Body of pancreas (tissue), 4 donors: ENCODE measurements around the gene RBSN. TPM values are rescaled to one million over a fixed set of nuclear protein-coding genes. Genes with fewer than 3 reads are reported as not detected.

ENCODE experiments used
- ATAC-seq: fragments of 150-250 bp; one replicate; pipeline ENCODE4 v1.9.1; 2016
- DNase-seq, 4 donors: peaks; one replicate each; pipeline ENCODE4 v3.0.0-alpha.2; 2019
- H3K27ac ChIP-seq, 4 donors: fragments of 200-600 bp; sonication (generic); 1 replicate in 3 of 4; 2 replicates in 1 of 4; pipeline versions ENCODE4 v1.5.1 to v1.6.1; 2016 to 2019; ENCODE audit warnings: mild to moderate bottlenecking in 1 of 4, mixed read lengths in 1 of 4, moderate library complexity in 1 of 4
- H3K27me3 ChIP-seq, 2 donors: fragments of 200-600 bp; sonication (generic); one replicate each; pipeline ENCODE4 v1.6.0; 2016; ENCODE audit warnings: mild to moderate bottlenecking in 1 of 2
- H3K36me3 ChIP-seq, 2 donors: fragments of 200-600 bp; sonication (generic); replicated peaks in 1 of 2; 2 replicates each; pipeline ENCODE4 v1.5.1; 2016; ENCODE audit warnings: low read depth in 2 of 2; ENCODE audit not compliant: insufficient read depth in 1 of 2
- H3K4me1 ChIP-seq: fragments of 200-600 bp; sonication (generic); one replicate; pipeline ENCODE4 v1.6.0; 2016
- H3K4me3 ChIP-seq, 2 donors: fragments of 200-600 bp; sonication (generic); 1 replicate in 1 of 2; 2 replicates in 1 of 2; pipeline ENCODE4 v1.5.1; 2016 to 2019
- H3K9me3 ChIP-seq, 3 donors: fragments of 200-600 bp; sonication (generic); 1 replicate in 2 of 3; 2 replicates in 1 of 3; pipeline ENCODE4 v1.5.1; 2016
- CTCF ChIP-seq, 7 experiments: fragments of 450-650 bp in 4 of 7; fragments of 200-600 bp in 3 of 7; sonication (generic) in 3 of 7; IDR thresholded peaks; one replicate each; pipeline ENCODE4 v1.5.1; 2016 to 2019; ENCODE audit warnings: antibody characterized with exemption in 7 of 7
- POLR2A ChIP-seq, 3 donors: fragments of 450-650 bp; IDR thresholded peaks; one replicate each; pipeline ENCODE4 v1.6.1; 2016; ENCODE audit warnings: antibody characterized with exemption in 3 of 3, mild to moderate bottlenecking in 2 of 3
- WGBS, 2 donors: methylation state at CpG; one replicate each; pipeline ENCODE4 v1.1.5; 2017; 5-methylcytosine and 5-hydroxymethylcytosine counted together
- intact Hi-C: fragments of 100-400 bp; cut with DNase I; formaldehyde crosslinking; loops from one replicate; pipeline ENCODE4 v1.15.1; 2023
- total RNA-seq, 2 donors: library from RNA; depleted of rRNA; stranded (reverse); fragments of >200 nt; gene quantifications; one replicate each; pipeline ENCODE4 v1.1.0, GENCODE V29; 2016

RBSN gene
- total RNA-seq, 2 donors from 2014 or later, result 9.1 to 9.2 TPM

DNA sequence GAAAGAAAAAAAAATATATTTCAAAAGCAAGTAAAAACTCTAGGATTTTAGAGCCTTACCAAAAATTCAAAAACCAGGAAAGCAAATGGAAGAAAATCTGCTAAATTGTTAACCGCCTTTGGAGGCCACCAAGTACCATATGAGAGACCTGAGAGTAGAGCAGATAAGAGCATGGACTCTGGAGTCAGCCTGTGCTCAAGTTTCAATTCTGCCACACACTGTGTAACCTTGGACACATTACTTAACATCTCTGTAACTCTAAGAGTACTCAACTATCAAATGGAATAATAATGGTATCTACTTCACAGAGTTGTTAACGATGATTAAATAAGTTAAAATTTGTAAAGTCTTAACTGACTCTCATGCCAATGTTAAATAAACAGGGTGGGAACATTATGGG, 12.7 kb downstream of the RBSN start:
- Histone ChIP-seq H3K9me3 (no peaks in the 10 kb centered on the region), H3K27ac (no peak overlapping the region), H3K27me3 (no peaks in the 10 kb centered on the region), H3K4me3 (no peak overlapping the region), H3K36me3 (peaks cover 0 to 36% of the 10 kb centered on the region in 2 donors), H3K4me1 (no peaks in the 10 kb centered on the region)
- WGBS, 2 donors, result 95 to 97% methylated on average over 2 of the region's 2 CpGs
- TF ChIP-seq POLR2A (IDR thresholded peaks at IDR 0.05), result no peak
- no peak for TF ChIP-seq CTCF (IDR thresholded peaks at IDR 0.05)
- intact Hi-C loops, result no loop called here
- DNase-seq (no peak), ATAC-seq (no peak)

DNA sequence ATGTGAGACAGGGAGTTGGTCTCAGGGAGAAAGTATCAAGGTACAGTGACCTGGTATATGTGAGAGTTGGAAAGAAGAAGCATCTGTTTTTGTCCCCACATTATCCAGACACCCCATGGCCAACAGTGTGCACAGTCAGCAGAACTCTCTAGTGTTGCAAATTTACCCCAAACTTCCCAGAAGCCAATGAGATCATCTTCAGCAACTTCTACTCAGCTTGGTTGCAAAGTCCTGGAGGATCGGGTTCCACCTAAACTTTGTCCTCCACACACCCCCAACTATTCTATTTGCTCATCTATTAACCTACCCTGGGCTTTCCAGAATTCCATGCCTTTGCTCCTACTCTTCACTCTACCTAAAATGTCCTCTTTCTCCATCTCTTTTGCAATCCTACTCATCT, 15.7 kb downstream of the RBSN start:
- Histone ChIP-seq H3K27ac (no peak overlapping the region), H3K9me3 (no peaks in the 10 kb centered on the region), H3K36me3 (peaks cover 0 to 43% of the 10 kb centered on the region in 2 donors), H3K4me1 (no peaks in the 10 kb centered on the region), H3K27me3 (no peaks in the 10 kb centered on the region), H3K4me3 (no peak overlapping the region)
- WGBS, 2 donors, result 83 to 85% methylated on average over 1 of the region's 1 CpG
- no peak for ATAC-seq
- intact Hi-C loops, result no loop called here
- TF ChIP-seq POLR2A (IDR thresholded peaks at IDR 0.05), result no peak
- TF ChIP-seq CTCF (IDR thresholded peaks at IDR 0.05), result no peak
- DNase-seq, result no peak

- DNase-seq, result no peak
- Histone ChIP-seq H3K4me1 (no peaks in the 10 kb centered on the region), H3K36me3 (peaks cover 0 to 46% of the 10 kb centered on the region in 2 donors), H3K9me3 (no peaks in the 10 kb centered on the region), H3K27me3 (no peaks in the 10 kb centered on the region), H3K27ac (no peak overlapping the region), H3K4me3 (no peak overlapping the region)
- 88 to 94% methylated on average over 11 to 13 of the region's 13 CpGs for WGBS, 2 donors
- ATAC-seq, result no peak
- TF ChIP-seq CTCF (IDR thresholded peaks at IDR 0.05) (no peak), POLR2A (IDR thresholded peaks at IDR 0.05) (no peak)
- intact Hi-C loops, result no loop called here
These were observed 16.8 kb downstream of the RBSN start for GRCh38 chr3:15081960-15082664.

DNA sequence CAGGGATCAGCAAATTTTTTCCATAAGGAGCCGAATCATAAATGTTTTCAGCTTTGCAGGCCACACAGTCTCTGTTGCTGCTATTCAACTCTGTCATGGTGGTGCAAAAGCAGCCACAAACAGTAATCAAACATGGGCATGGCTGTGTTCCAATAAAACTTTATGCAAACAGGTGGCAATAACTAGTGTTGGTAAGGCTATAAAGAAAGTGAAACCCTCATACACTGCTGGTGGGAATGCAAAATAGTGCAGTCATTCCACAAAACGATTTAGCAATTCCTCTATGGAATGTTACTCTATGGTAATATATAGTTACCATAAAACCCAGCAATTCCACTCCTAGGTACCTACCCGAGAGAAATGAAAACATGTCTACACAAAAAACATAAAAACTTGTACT, 19.9 kb downstream of the RBSN start:
- intact Hi-C loops, result no loop called here
- ATAC-seq, result no peak
- no peaks in the 10 kb centered on the region for H3K4me1 ChIP-seq
- H3K4me3 ChIP-seq, result no peak overlapping the region
- no peak for DNase-seq
- TF ChIP-seq CTCF (IDR thresholded peaks at IDR 0.05) (no peak), POLR2A (IDR thresholded peaks at IDR 0.05) (no peak)
- 81 to 85% methylated on average over 3 of the region's 3 CpGs for WGBS, 2 donors
- no peak overlapping the region for H3K27ac ChIP-seq
- peaks cover 0 to 55% of the 10 kb centered on the region in 2 donors for H3K36me3 ChIP-seq
- H3K9me3 ChIP-seq, result no peaks in the 10 kb centered on the region
- H3K27me3 ChIP-seq, result no peaks in the 10 kb centered on the region

- no peak for DNase-seq
- Histone ChIP-seq H3K4me1 (no peaks in the 10 kb centered on the region), H3K36me3 (peaks cover 0 to 39% of the 10 kb centered on the region in 2 donors), H3K4me3 (no peak overlapping the region), H3K9me3 (no peaks in the 10 kb centered on the region), H3K27me3 (no peaks in the 10 kb centered on the region), H3K27ac (no peak overlapping the region)
- no peak for ATAC-seq
- intact Hi-C loops, result no loop called here
- WGBS, 2 donors, result 88% methylated on average over 19 of the region's 19 CpGs
- TF ChIP-seq CTCF (IDR thresholded peaks at IDR 0.05) (no peak), POLR2A (IDR thresholded peaks at IDR 0.05) (no peak)
These were observed 24.4 kb downstream of the RBSN start for GRCh38 chr3:15074500-15074899.
